ENCODE data around the gene THEM5.

DNA sequence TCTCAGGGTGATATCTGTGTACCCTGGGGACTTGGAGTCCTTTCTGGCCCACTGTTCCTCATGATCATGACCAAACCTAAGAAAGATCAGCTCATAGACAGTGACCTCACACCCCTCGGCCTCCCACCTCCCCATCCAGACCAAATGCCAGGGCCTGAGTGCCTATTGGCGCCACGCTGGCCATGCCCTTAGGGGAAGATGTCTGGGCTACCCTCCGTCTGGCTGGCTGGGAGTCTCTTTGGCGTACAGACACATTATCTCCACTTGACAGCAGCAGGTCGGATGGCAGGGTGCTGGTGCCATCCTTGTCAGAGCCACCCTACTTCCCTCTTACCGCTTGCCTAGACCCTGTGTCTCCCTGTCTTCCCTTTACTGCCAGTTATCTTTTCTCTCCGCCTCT is 30.3 kb downstream of the THEM5 start:
- TF ChIP-seq, protein P1, sequence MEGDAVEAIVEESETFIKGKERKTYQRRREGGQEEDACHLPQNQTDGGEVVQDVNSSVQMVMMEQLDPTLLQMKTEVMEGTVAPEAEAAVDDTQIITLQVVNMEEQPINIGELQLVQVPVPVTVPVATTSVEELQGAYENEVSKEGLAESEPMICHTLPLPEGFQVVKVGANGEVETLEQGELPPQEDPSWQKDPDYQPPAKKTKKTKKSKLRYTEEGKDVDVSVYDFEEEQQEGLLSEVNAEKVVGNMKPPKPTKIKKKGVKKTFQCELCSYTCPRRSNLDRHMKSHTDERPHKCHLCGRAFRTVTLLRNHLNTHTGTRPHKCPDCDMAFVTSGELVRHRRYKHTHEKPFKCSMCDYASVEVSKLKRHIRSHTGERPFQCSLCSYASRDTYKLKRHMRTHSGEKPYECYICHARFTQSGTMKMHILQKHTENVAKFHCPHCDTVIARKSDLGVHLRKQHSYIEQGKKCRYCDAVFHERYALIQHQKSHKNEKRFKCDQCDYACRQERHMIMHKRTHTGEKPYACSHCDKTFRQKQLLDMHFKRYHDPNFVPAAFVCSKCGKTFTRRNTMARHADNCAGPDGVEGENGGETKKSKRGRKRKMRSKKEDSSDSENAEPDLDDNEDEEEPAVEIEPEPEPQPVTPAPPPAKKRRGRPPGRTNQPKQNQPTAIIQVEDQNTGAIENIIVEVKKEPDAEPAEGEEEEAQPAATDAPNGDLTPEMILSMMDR (optimal IDR thresholded peaks at IDR 0.05 in 1 of 3, IDR thresholded peaks at IDR 0.05 in 1 of 3, conservative IDR thresholded peaks at IDR 0.05 in 1 of 3; ENCODE audit: extremely low read depth in 1 of 3, insufficient read depth in 2 of 3, low read length in 3 of 3) = no peak
- TF ChIP-seq EZH2 (IDR thresholded peaks at IDR 0.05; ENCODE audit: low read length) = no peak
